Measurements from ENCODE around the gene NEK6. TPM values are rescaled to one million over a fixed set of nuclear protein-coding genes. Genes with fewer than 3 reads are reported as not detected.

The NEK6 gene
- total and polyA plus RNA-seq, 9 of the 15 experiments (the other 6 are each of a cell fraction or from before 2014, with no cell fraction given), result 3.1 to 19.0 (median 8.4) TPM

GRCh38 chr9:124300312-124300711, 42.6 kb downstream of the NEK6 start (continued):
- TF ChIP-seq ZNF407 (IDR thresholded peaks at IDR 0.05; ENCODE audit: low read depth) (no peak), ZNF184 (CRISPR knock-in tag; IDR thresholded peaks at IDR 0.05) (no peak), ZBTB5 (IDR thresholded peaks at IDR 0.05) (no peak)

Measured in K562 (cell line).